Measurements from ENCODE around the gene FUT9.

Gene FUT9

GRCh38 chr6:96073555-96073954, 57.8 kb downstream of the FUT9 start:
- DNase-seq: no peak

- DNase-seq: no peak
Observed at GRCh38 chr6:96074006-96074405, 58.2 kb downstream of the FUT9 start.

- no peak for DNase-seq
Observed at GRCh38 chr6:96075826-96076225, 60.1 kb downstream of the FUT9 start.

DNA sequence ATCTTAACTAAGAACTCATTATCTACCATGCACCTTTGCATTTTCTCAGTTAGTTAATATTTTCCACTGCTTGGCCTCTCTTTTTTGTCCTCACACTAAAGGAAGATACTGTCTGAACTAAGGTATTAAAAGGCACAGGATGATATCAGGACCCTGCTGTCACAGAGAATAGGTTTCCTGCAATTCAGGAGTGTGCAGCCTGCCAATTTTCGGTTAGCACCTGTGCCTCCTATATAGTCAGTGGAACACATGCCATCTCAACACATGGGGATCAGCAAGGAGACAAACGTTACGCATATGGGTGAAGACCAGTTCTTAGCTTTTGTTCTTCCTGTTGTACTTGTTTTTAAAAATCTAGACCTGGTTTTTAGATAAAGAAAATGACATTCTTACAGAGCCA, 71.0 kb downstream of the FUT9 start:
- DNase-seq: no peak

DNA sequence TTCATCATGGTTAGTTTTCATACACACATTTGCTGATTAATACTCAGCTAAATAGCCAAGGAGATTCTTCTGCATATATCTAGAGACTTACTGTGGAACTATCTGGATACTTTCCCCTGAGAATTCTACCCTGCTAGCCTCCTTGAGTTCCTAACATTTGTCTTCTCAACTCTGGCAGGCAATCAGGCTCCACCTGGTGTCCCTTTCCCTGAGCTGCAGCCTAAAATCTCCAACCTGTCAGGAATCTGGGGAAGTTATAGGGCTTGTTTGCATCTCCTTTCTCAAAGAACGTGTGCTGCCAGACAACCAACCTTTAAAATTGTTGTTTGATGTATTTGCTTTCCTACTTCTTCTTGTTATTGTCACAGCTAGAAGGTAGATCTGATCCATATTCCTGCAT, 73.4 kb downstream of the FUT9 start:
- no peak for DNase-seq

- no peak for DNase-seq
Observed at GRCh38 chr6:96094077-96094476, 78.3 kb downstream of the FUT9 start.

- DNase-seq: no peak
Observed at GRCh38 chr6:96099069-96099468, 83.3 kb downstream of the FUT9 start.

- DNase-seq: no peak
Observed at GRCh38 chr6:96101564-96101963, 85.8 kb downstream of the FUT9 start.

- no peak for DNase-seq
Observed at GRCh38 chr6:96104910-96105309, 89.1 kb downstream of the FUT9 start.

- no peak for DNase-seq
Observed at GRCh38 chr6:96110878-96111277, 95.1 kb downstream of the FUT9 start.

- DNase-seq: no peak
Observed at GRCh38 chr6:96116674-96117073, 100.9 kb downstream of the FUT9 start.

DNA sequence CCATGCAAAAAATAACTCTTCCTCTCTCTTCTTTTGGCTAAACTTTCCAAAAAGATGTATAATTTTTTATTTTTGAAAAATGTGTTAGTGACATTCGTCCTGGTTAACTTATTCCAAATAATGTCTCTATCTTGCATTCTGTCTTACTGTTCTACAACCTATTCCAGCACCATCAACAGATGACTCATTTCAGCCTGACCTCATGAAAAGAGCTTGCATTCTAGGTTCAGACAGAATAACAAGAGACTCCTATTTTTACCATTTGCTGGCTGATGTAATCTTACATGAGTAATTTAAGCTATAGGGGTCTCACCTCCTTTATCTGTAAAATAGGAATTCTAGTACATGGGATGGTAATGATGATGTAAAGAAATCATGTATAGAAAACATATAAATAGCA, 109.0 kb downstream of the FUT9 start:
- no peak for DNase-seq

DNA sequence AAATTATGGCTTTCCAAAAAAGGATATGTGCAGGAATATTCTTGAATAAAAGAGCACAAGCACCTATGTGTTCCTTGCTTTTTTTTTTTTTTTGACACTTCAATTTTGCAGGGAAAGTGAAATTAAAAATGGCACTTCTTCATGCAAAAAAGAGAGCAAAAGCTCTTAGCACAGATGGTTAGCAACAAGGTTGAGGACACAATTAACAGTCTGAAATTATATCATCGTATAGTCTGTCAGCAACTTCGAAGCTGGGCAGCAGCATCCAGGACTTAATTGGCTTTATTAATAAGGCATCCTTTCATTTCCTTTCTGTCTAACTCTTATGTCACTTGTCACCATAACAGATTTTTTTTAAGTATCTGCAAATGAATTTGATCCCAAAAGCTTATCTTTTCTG, 122.6 kb downstream of the FUT9 start:
- no peak for DNase-seq

- no peak for DNase-seq
Observed at GRCh38 chr6:96142142-96142541, 126.4 kb downstream of the FUT9 start.

GRCh38 chr6:96150431-96150830, 134.7 kb downstream of the FUT9 start:
- DNase-seq: no peak

DNA sequence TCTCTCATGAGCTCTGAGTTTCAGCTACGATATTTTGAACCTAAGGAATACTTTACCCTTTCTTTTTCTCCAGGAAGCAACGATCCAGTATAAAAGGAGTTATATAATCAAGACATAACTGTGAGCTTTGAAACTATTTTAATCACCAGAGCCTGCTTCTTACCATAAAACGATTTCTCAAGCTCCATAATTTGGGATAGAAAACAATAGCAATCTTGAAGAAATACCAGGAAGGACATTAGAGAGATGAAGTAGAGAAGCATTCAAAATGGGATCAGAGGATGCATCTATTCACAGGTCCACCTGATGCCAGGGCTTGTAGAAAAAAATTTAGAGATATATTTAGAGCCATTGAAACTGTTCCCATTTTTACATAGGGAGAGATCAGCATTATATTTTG, 135.9 kb downstream of the FUT9 start:
- no peak for DNase-seq

- DNase-seq: no peak
Observed at GRCh38 chr6:96152114-96152708, 136.4 kb downstream of the FUT9 start.

DNA sequence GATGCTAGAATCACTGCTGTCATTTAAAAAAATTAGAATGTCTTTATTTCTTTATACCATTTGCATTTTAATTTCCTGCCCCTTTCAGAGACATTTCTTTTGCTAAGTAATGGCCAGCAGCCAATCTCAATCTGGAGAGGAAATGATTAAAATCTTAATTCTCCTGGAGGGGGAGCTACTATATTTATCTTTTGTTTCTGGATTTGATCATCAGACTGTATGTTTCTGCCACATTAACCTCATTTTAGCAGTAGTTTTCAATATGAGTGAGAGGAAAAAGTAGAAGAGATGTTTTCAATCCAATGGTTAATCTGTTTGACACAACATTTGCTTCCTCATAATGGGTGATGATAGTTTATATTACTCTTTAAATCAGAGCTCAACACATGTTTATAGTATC, 138.0 kb downstream of the FUT9 start:
- no peak for DNase-seq

- DNase-seq: no peak
Observed at GRCh38 chr6:96156425-96156824, 140.7 kb downstream of the FUT9 start.

GRCh38 chr6:96157018-96157565, 141.3 kb downstream of the FUT9 start:
- no peak for DNase-seq

DNA sequence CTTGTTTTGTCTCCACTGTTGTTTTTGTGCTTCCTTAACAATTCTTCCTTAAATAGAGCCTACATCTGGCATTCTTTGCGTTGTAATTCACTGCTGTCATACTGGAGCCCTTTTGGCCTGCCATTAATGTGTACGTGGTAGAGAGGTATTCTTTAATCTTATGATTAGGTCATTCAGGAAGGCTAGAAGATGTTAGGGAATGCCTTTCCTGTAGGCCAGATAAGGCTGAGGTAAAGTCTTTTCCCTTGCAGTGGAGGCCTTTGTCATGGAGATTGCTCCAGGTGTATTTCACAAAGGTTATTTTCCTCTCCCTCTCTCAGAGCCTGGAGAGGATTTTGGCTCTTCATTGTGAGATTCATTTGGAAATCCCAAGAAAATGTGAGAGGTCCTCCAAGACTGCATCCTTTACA, 146.9 kb downstream of the FUT9 start:
- no peak for DNase-seq

DNA sequence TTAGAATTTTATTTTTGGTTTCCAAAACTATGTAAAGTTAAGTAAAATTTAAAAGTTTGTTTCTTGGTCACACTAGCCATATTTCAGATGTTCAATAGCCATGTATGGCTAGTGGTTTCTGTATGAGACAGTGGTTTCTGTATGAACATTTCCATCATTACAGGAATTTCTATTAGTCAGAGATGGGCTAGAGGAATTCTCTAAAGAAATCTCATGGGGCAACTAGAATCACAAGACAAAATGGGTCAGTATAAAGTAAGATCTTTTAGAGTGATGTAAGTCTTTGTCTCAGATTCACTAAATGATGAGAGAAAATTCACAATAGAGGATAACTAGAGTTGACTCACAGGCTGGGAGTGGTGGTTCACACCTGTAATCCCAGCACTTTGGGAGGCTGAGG, 149.0 kb downstream of the FUT9 start:
- no peak for DNase-seq

- no peak for DNase-seq
Observed at GRCh38 chr6:96171112-96171511, 155.3 kb downstream of the FUT9 start.

DNA sequence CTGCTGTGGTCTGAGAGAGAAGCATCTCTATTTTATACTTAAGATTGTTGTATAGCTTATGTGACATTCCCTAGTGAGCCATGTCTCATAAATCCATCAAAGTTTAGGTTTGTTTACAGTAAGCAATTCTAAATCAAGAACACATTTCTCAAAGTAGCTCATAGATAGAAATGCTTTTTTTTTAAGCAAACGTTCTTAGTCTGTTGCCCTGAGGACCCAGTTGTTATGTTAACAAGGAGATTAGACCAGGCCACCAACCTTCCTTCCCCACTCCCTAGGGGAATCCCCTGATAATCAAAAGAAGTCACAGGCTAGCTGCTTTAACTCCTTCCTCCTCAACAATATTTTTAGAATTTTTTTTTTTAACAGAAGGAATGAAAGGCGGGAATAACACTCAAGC, 169.0 kb downstream of the FUT9 start:
- DNase-seq: no peak

DNA sequence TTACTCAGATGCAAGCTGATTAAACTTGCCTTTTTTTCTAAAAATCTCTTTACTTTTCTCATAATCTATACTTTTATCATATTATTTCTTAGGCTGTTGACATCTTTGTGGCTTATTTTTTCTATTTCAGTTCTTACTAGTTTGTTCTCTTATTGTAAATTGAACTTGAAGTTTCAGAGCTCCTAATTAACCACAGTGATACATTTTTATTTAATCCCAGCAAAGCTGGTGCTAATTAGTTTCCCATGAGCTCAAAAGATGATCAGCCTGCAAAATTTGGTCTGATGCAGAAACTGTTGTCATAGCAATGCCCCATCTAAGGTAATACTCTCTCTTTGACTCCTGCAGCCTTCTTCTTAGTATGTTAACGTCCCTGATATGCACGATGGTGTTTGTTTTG, 170.3 kb downstream of the FUT9 start:
- DNase-seq: no peak

All from central memory CD4-positive, alpha-beta T cell (primary cell).